DMS 273 treated with DMSO at 0.1 percent for 48 hours (cell line): ENCODE data around the gene CFAP70.
A peak's percentile ranks its signal among the peaks of the same experiment; 100 is the strongest.
"Not testable (repeated sequence)": the region's sequence is repeated elsewhere in the genome, so short reads cannot be mapped to it uniquely, and the experiment has no call there.

ENCODE experiments used
- DNase-seq: peaks from one replicate; lab custom pipeline; 2025; lab: John Stamatoyannopoulos, UW

The CFAP70 gene

DNA sequence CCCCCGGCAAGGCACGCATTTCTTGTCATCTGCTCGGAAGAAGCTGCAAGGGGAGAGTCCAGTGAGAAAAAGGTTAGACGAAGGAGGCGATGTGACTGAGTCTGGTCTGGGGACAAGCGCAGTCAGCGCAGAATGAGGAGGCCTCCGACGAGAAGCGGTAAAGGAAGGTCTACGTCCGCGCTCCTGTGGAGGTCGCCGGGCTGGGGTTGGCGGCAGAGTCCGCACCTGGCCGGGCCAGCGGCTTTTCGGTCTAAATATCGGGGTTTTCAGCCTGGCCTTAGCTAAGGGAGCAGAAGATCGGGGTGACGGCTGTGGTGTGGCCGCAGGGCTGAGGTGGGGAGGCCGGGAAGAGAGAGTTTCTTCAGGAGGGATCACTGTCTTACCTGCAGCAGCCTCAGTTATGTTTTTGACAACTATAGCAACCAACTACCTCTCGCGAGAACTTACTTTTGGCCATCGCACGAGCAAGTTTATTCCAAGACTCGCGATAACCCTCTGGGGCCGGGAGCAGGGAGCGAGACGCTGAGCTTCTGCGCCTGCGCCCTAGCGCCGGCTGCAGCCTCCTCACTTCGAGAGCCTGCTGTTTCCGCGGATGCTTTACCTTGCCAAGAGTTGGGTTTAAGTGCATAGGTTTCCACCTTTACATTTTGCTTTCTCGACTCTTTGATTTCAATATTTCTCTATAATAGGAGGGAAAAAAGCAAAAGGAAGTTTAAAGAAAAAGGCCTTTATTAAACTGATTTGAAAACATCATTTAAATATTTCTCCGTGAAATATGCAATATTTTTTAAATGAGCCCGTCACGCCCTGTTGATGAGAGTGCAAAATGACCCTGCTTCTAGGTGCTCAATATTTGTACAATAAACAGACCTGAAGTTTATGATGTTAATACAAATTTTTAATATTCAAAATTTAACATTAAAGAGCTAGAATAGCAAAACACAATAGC is at the start of gene CFAP70:
Gene CFAP70 (minus strand): TSS at position 534 of the 949 bp plus-strand sequence. CDS start 4,068 bp downstream, outside the sequence.
- peak; percentile 78 for DNase-seq

DNA sequence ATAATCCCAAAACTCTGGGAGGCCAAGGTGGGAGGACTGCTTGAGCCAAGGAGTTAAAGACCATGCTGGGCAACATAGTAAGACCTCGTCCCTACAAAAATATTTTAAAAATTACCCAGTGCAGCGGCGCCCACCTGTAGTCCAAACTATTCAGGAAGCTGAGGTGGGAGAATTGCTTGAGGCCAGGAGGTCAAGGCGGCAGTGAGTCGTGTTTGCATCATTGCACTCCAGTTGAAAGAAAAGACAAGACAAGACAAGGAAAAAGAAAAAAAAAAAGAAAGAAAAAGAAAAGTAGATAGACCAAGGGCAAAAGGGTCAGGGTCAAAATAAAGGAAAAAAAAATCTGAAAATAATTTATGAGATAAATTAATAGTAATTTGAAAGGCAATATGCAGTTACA is 49.4 kb upstream of the CFAP70 start:
- DNase-seq, result no peak

DNA sequence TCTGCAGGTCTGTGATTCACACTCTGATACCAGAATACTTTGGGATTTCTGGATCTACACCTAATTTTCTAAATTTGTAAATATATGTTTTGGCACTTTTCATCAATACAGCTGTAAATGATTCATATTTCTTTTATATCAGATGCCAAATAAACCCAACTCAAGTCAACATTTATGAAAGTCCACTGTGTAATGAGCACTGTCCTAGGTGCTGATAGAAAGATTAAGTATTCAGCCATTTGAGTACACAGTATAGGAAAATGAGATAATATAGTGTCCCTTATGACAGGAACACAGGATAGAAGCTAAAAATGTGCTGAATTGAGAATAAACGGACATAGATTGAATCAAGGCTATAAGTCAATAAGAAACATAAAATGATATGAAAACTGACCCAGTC is 48.8 kb upstream of the CFAP70 start:
- no peak for DNase-seq

DNA sequence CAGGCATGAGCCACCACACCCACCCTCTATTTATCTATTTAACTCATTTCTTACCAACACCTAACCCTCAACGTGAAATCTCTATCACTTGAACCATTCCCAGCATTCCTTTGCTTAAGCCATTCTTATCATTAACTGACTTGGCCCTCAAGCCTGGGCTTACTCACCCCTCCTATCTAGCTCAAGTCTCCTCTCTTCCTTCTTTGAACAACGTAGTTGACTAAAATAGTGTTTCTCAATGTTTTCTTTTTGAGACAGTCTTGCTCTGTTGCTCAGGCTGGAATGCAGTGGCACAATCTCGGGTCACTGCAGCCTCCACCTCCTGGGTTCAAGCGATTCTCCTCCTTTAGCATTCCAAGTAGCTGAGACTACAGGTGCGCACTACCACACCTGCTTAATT is 48.2 kb upstream of the CFAP70 start:
- no peak for DNase-seq

DNA sequence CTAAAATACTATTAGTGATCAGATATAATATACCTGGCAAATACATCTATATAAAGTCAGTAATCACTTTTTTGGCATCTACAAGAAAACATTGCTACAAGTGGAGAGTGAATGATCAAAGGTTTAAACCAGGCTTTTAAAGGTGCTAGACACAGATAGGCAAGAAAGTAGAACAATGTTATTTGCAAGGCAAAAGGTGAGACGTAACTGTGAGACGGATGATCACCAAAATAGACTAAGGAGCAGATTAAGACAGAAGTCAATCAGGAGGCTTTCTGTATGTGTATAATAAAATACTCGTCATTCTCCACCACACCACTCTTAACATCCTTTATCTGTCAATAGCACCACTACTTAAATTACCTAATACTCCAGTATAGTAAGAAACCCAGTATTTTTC is 46.9 kb upstream of the CFAP70 start:
- no peak for DNase-seq

DNA sequence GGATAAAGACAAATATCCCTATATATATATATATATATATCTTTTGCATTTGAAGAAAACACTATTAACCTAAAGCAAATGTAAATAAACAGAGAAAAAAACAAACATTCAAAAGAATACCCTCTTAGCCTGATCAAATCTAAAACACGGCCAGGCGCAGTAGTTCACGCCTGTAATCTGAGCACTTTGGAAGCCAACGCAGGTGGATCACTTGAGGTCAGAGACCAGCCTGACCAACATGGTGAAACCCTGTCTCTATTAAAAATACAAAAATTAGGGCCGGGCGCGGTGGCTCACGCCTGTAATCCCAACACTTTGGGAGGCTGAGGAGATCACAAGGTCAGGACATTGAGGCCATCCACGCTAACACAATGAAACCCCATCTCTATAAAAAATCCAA is 46.0 kb upstream of the CFAP70 start:
- no peak for DNase-seq

DNA sequence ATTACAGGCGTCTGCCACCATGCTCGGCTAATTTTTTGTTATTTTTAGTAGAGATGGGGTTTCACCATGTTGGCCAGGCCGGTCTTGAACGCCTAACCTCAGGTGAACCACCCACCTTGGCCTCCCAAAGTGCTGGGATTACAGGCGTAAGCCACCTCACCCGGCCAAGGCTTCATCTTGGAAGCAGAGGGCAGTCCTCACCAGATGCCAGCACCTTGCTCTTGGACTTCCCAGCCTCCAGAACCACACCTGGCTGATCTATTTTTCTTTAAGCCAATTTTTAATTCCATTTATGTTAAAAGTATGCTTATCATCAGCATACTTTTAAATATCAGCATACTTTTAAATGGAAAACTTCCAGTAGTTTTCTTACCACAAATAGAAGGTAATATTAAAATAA is 43.0 kb upstream of the CFAP70 start:
- no peak for DNase-seq

DNA sequence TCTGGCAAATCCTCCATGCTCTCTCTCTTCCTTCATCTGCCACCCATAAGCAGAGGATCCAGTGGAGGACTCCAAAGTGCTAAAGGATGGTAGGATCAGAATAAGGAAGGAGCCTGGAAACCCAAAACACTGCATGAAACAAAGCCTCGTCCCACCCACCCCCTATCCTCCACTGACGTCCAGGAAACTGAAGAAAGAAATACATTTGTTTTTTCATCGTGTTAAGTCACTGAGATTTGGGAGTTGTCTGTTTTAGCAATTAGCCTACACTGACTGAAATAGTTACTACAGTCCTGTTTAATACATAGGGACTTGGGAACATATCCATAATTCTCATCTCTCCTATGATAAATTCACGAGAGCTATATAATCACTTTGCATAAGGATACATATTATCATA is 40.4 kb upstream of the CFAP70 start:
- no peak for DNase-seq

DNA sequence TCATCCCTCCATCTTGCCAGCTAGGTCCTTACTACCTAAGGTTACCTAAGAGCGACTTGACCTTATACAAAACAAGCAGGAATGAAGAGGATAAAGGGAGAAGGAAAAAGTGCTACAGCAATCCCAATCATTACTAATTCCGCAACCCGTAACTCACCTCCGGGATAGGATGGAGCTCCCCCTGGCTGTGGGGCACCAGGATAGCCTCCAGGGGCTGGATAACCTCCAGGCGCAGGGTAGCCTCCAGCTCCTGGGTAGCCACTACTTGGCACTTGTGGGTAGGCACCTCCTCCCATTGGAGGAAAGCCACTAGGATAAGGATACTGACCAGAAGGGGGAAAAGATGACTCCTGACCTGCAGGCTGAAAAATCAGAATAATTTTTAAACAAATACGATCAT is 39.4 kb upstream of the CFAP70 start:
- DNase-seq, result no peak

DNA sequence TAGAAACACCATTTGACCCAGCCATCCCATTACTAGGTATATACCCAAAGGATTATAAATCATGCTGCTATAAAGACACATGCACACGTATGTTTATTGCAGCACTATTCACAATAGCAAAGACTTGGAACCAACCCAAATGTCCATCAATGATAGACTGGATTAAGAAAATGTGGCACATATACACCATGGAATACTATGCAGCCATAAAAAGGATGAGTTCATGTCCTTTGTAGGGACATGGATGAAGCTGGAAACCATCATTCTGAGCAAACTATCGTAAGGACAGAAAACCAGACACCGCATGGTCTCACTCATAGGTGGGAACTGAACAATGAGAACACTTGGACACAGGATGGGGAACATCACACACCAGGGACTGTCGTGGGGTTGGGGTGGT is 35.7 kb upstream of the CFAP70 start:
- DNase-seq, result not testable (repeated sequence)

DNA sequence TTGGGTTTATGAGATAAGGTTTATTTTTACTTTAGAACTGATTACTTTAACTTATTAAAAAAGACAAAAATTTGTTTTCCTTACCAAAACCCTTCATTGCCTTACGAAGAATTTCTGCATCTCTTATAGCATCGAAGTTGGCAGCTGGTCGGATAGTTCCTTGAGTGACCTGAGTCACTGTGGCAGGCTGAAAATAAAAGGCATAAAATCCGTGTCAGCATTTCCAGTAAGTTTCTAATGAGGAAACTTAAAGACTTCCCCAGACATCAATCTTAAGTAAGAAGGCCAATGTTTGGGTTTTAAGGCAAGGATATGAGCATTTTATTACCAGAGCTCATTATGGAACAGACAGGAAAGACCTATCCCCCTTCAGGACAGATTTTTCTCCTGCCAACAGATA is 29.6 kb upstream of the CFAP70 start:
- no peak for DNase-seq

DNA sequence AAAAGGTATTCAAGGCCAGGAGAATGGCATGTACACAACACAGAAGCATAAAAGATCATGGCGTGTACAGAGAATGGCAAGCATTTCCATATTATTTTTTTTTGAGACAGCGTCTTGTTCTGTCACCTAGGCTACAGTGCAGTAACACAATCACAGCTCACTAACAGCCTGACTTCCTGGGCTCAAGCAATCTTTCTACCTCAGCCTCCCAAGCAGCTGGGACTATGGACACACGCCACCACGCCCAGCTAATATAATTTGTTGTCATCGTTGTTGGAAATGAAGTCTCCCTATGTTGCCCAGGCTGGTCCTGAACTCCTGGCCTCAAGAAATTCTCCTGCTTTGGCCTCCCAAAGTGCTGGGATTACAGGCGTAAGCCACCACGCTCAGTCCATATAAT is 27.9 kb upstream of the CFAP70 start:
- no peak for DNase-seq

DNA sequence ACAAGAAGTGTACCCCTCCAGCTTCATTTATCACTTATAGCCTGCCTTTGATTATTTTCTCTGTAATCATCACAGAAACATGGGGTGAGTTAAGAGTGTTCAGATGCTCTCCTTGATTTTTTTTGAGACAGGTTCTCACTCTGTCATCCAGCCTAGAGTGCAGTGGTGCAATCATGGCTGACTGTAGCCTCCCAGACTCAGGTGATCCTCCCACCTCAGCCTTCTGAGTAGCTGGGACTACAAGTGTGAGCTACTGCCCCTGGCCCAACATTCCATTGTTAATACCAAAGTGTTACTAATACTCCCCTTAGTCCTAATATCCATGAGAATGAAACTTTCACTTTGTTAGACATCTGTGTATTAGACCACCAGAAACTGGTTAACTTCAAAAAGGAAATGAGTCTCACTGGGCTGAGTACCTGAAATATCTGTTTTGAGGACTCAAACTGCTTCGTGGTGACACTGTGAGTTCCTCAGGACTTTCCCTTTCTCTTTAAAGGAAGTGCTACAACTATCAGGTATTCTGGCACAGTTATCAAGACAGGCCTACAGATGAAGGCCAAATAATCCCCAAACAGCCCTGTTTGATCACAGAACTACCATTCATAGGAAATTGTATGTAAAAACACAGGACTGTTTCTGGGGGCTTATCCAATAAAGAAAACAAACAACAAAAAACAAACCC is 20.5 kb upstream of the CFAP70 start:
- no peak for DNase-seq

DNA sequence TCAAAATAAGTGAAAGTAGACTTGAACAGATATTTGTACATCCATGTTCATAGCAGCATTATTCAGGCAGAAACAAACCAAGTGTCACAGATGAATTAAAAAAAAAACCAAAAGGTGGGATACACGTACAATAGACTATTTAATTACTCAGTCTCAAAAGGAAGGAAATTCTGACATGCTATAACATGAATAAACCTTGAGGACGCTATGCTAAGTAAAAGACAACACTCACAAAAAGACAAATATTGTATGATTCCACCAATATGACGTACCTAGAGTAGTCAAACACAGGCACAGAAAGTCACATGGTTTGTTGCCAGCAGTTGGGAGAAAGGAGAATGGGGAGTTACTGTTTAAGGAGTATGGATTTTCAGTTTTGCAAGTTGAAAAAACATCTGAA is 18.0 kb upstream of the CFAP70 start:
- no peak for DNase-seq

DNA sequence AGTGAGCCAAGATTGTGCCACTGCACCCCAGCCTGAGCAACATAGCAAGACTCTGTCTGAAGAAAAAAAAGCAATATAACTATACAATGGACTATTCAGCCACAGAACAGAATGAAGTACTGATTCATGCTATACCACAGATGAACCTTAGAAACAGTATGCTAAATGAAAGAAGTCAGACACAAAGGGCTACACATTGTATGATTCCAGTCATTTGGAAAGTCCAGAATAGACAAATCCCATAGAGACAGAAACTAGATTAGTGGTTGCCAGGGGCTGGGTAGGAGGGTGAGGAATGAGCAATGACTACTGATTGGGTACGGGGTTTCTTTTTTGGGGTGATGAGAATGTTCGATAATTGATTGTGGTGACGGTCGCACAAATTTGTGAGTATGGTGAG is 9.6 kb upstream of the CFAP70 start:
- DNase-seq, result no peak

DNA sequence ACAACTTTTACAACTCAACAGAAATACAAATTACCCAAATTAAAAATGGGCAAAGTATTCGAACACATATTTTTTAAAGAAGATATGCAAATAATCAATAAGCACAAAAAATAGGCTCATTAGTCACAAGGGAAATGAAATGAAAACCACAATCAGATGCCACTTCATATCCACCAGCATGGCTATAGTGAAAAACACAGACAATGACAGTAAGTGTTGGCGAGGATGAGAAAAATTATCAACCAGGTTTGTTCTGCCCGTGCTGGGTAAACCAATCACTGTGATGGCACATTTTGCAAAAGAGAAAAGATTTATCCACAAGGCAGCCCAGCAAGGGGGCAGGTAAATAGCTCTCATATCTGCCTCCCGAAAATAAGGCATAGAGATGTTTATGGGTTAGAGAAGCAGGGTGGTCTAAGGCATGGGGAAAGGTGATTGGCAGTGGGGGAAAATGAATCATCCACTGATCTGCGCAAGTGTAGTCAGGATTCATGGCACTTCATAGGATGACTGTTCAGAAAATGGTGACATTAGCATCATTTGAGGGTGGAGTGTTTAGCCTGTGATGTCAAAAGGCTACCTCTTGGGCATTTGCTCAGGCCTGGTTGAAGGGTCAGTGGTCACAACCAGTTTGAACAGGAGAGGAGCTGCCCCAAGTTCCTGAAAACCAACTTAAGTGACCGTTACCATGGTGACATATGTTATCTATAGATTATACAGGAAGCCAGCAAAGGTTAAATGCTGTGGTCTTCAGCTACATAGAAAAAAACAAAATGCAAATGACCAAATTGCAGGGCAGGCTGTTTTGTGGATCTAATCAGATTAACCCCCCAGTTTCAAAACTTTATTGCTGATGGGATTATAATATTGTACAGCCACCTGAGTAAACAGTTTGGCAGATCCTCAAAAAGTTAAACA is 8.0 kb upstream of the CFAP70 start:
- DNase-seq, result no peak

DNA sequence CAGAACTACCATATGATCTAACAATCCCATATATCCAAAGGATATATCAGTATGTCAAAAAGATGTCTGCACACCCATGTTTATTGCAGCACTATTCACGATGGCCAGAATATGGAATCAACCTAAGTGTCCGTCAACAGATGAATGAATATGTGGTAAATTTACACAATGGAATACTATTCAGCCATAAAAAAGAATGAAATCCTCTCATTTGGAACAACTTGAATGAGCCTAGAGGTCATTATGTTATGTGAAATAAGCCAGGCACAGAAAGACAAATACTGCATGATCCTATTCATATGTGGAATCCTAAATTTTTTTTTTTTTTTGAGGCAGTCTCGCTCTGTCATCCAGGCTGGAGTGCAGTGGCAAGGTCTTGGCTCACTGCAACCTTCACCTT is 6.3 kb upstream of the CFAP70 start:
- DNase-seq, result no peak

DNA sequence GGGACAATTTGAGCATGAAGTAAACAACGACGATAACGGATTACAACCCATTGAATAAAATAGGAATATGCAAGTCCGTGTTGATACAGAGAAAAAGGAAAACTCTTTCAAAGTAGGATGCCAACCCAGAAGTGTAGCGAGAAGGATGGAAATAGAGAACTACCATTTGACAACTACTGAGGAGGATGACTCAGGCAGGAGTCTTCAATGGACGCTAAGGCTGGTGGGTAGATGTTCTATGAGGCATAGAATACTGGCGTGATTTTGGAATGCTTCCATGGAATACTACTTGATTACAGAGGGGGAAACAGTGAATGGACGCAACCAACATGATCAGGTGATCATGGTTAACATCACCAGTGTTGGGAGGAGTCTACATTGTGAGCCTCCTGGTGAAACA is 828 bp upstream of the CFAP70 start:
- DNase-seq, result no peak

DNA sequence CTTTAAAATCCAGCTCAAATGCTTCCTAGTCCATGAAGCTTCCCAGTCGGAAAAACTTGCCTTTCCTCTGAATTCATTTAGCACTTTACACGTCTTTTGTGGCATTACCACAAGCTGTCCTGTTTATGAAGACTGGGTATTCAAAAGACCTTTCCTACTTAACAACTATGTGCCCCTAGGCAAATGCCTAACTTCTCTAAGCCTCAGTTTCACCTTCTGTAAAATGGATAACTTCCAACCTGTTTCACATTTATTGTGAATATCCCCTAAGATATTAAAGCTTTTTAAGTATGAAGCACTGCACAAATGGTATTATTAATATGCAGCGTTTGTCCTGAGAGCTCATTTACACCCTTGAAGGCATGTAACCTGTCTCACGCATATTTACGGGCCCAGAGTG is 843 bp downstream of the CFAP70 start:
- no peak for DNase-seq

DNA sequence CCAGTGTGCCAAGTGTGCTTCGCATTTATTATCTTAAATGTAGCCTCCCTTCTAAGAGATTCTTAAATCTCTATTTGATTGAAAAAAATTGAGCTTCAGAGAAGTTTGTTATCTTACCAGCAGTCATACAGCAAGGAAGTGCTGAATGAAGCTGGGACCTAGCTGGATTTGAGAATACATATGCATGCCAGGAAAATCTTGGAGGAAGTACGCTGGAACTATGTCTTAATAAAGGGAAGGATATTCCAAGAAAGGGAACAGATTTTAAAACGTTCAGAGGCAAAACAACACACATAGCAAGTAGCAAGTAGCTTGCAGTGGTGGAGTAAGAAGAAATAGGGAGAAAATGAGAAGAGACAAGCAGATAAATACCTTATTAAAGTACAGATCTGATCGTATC is 1.5 kb downstream of the CFAP70 start:
- no peak for DNase-seq

DNA sequence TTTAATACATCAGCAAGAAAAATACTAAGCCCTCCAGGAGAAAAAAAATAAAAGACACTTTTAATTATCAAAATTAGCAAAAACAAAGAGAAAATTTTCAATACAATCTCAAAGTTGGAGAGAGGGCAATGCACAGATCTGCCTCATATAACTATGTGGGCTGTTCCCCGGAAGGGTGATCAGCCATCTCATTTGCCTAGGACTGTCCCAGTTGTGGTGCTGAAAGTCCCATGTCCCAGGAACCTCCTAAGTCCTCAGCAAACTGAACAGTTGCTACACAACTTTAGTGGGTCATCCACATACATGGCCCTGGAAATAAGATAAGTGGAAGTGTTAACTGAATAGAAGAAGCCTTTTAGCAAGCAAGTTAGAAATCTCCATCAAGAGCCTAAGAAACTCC is 14.4 kb downstream of the CFAP70 start:
- no peak for DNase-seq

DNA sequence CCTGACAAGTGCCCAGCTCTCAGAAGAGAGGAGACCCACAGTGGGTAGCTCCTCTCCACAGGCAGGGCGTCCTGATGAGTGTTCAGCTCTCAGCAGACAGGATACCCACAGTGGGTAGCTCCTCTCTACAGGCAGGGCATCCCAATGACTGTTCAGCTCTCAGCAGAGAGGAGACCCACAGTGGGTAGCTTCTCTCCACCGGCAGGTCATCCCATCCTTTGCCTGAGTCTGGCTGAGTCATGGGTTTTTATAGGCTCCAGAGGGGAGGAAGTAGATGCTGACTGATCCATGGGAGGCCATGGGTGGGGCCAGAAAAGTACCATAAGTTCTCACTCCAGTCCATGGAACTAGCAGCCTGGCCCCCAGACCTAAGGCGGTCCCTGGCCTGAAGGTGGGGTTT is 18.5 kb downstream of the CFAP70 start:
- no peak for DNase-seq
